C1 segment of cervical spinal cord (tissue), 14 donors: Measurements from ENCODE around the gene KRTAP10-11.
A peak's percentile ranks its signal among the peaks of the same experiment; 100 is the strongest.
"Not testable (repeated sequence)": the region's sequence is repeated elsewhere in the genome, so short reads cannot be mapped to it uniquely, and the experiment has no call there.

ENCODE experiments used
- DNase-seq, 14 donors: peaks; one replicate each; lab custom pipeline; 2025; lab: John Stamatoyannopoulos, UW

Gene KRTAP10-11

DNA sequence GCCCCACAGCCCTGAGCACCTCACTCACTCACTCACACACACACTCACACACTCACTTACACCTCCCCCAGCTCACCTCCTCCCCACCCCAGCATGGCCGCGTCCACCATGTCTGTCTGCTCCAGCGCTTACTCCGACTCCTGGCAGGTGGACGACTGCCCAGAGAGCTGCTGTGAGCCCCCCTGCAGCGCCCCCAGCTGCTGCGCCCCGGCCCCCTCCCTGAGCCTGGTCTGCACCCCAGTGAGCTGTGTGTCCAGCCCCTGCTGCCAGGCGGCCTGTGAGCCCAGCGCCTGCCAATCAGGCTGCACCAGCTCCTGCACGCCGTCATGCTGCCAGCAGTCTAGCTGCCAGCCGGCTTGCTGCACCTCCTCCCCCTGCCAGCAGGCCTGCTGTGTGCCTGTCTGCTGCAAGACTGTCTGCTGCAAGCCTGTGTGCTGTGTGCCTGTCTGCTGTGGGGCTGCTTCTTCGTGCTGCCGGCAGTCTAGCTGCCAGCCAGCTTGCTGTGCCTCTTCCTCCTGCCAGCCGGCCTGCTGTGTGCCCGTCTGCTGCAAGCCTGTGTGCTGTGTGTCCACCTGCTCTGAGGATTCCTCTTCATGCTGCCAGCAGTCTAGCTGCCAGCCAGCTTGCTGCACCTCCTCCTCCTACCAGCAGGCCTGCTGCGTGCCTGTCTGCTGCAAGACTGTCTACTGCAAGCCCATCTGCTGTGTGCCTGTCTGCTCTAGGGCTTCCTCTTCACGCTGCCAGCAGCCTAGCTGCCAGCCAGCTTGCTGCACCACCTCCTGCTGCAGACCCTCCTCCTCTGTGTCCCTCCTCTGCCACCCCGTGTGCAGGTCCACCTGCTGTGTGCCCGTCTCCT lies at the start of gene KRTAP10-11:
Gene KRTAP10-11 (plus strand): TSS at position 49 of the 856 bp plus-strand sequence. CDS start 45 bp downstream, at position 94.
- DNase-seq, result not testable (repeated sequence)

- no peak for DNase-seq
These were observed 48.2 kb upstream of the KRTAP10-11 start for GRCh38 chr21:44598061-44598460.

DNA sequence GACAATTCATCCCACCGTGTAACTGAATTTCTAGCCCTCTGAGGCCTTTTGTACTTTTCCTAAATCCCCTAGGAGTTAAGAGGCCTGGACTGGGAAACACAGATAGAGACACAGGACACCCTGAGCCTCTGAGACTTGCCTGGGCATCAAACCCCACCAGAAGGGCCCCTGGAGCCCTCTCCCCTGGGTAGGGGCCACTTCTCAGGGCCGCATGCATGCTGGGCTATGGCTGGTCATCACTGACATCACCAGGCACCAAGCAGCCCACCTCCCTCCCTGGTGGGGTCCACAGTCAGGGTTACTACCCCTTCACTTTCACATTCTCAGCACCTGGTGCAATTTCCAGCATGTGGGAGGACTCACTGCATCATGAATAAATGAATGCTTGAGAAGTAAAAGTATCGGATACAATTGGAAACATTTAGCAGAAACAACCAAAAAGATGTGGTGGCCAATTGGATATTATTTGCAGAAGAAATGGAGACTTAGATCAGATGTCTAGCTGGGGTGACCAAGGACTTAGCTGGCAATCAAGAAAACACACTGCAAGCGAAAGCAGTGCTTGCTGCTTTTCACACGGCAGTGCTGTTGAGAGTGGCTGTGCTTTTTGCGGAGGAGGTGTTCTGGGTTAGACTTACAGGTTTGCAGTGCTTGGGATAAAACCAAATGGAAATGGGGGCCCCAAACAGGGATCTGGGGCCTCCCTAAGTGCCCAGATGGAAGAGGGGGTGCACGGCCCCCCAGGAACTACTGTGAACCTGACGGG lies 46.8 kb upstream of the KRTAP10-11 start:
- DNase-seq, result no peak

- DNase-seq, result not testable (repeated sequence)
These were observed 45.9 kb upstream of the KRTAP10-11 start, which contains the start of gene KRTAP10-7 for GRCh38 chr21:44600118-44600978. Gene KRTAP10-7 (plus strand): TSS chr21:44600597. CDS start chr21:44600622, 25 bp downstream.

DNA sequence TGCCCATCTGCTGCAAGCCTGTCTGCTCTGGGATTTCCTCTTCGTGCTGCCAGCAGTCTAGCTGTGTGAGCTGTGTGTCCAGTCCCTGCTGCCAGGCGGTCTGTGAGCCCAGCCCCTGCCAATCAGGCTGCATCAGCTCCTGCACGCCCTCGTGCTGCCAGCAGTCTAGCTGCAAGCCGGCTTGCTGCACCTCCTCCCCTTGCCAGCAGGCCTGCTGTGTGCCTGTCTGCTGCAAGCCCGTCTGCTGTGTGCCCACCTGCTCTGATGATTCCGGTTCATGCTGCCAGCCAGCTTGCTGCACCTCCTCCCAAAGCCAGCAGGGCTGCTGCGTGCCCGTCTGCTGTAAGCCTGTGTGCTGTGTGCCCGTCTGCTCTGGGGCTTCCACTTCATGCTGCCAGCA lies 45.1 kb upstream of the KRTAP10-11 start:
- DNase-seq, result peak in 1 of 14 donors; percentile 28

- no peak for DNase-seq
These were observed 44.4 kb upstream of the KRTAP10-11 start for GRCh38 chr21:44601596-44602462.

- DNase-seq, result no peak
These were observed 43.8 kb upstream of the KRTAP10-11 start for GRCh38 chr21:44602463-44602850.

- DNase-seq, result no peak
These were observed 42.9 kb upstream of the KRTAP10-11 start for GRCh38 chr21:44603109-44603875.

DNA sequence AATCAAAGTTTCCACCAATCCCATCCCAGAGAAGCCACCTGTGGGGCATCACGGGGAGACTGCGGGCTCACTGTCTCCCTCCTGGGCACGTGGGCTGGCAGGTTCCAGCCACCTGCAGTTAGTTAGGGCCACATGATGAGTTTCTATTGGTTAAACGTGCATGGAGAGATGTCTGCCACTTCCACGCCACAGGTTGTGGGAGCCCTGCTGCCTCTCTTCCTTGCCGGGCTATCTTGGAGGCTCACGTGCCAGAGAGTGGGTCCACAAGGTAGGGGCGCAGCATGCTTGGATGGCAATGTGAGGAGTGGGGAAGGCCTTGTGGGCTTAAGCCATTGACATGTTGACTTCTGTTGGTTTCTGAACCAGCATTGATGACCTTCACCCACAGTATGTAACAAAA lies 42.3 kb upstream of the KRTAP10-11 start:
- DNase-seq, result no peak

- DNase-seq, result no peak
These were observed 39.7 kb upstream of the KRTAP10-11 start for GRCh38 chr21:44606495-44606894.

- DNase-seq, result no peak
These were observed 37.0 kb upstream of the KRTAP10-11 start for GRCh38 chr21:44609193-44609592.

- DNase-seq, result not testable (repeated sequence)
These were observed 35.9 kb upstream of the KRTAP10-11 start for GRCh38 chr21:44610157-44610843.

DNA sequence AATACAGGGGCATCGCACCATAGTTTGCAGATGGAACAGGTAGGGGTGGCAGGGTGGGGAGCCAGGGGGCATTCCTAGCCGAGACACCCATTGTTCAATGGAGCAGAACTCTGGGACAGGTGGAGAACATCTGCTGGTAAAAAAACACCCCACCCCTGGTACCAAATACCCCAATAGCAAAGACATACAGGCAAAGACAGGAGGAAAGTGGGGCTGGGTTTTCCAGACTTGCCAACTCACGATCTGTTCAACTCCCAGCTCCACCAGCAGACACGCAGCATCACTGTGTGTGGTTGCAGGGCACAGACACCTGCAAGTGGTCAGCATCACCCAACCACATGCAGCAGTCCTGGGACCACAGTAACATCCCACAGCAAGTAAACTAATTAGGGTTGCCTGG lies 34.7 kb upstream of the KRTAP10-11 start:
- DNase-seq, result no peak

- DNase-seq, result no peak
These were observed 34.2 kb upstream of the KRTAP10-11 start, which contains the start of gene KRTAP10-8 for GRCh38 chr21:44612029-44612486. Gene KRTAP10-8 (plus strand): TSS chr21:44612079. CDS start chr21:44612101, 22 bp downstream.

GRCh38 chr21:44612669-44613229 lies 33.5 kb upstream of the KRTAP10-11 start:
- no peak for DNase-seq

DNA sequence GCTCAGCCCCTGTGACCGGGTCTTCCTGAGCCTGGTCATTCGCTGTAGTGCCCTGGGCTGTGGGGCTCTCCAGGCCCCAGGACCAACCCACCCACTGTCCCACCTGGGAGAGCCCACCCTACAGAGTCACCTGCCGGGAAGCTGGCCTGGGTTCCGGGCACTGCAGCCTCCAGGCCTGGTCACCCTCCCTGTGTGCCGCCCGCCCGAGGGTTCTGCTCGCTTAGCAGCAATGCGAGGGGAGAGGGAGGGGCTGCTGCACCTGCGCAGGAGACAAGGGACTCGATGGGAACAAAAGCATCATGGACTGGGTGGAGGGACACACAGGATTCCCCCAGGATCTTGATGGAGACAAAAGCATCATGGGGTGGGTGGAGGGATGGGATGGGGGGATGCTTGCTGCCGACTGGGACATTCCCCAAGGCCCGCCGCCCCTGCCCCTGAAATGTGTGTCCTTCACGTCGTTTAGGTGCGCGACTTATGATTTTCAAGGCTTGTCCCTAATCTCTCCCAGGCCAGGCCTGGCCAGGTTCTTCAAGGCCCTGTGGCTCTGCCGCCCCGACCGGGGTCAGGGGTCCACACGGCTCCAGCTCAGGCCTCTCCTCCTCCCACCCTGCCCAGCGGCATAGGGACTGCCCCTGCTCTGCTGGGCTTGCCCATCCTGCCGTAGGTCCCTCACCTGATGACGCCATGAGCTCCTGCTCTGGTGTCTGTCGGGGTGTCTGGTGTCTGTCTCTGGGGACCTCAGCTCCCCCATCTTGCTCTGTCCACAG lies 32.6 kb upstream of the KRTAP10-11 start:
- DNase-seq, result no peak

DNA sequence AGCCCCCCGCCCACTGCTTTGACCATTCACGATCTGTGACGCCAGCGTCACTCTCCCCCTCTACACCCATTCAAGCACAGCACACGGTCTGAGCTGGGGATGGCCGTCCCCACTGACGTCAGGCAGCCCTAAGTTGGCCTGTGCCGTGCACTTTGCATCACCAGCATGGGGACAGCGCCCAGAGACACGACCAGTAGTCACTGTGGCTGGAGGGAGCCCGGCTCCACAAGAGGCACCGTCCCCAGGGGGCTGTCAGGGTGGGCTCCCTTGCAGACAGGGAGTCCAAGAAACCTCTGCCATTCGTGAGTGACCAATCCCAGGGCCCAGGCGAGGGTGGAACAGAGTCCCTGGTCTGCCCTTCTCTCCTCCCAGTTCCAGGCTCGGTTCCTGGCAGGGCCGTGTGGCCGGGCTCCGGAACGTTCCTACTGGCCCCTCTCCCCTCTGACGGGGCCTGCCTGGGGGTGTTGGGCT lies 32.0 kb upstream of the KRTAP10-11 start:
- no peak for DNase-seq

GRCh38 chr21:44614961-44615391 lies 31.2 kb upstream of the KRTAP10-11 start:
- no peak for DNase-seq
